Superior temporal gyrus (tissue), 1 donor: ENCODE results near the gene KYNU.
"Not testable (repeated sequence)": the region's sequence is repeated elsewhere in the genome, so short reads cannot be mapped to it uniquely, and the experiment has no call there.

Experiments used
- DNase-seq: peaks from one replicate; pipeline ENCODE4 v3.0.0-alpha.2; 2016; ENCODE audit errors: extremely low spot score

KYNU gene

DNA sequence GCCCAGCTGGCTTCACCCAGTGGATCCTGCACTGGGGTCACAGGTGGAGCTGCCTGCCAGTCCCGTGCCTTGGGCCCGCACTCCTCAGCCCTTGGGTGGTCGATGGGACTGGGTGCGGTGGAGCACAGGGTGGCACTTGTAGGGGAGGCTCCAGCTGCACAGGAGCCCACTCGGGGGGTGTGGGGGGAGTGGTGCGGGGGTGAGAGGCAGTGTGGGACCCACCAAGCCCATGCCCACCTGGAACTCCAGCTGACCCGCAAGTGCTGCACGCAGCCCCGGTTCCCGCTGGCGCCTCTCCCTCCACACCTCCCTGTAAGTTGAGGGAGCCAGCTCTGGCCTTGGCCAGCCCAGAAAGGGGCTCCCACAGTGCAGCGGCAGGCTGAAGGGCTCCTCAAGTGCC is 212.1 kb downstream of the KYNU start:
- not testable (repeated sequence) for DNase-seq
